Activated naive CD8-positive, alpha-beta T cell treated with anti-CD3 and anti-CD28 coated beads, Interleukin-2, amount 50 U/mL, for 16 hours (primary cell): ENCODE results near the gene LAG3.

ENCODE experiments used
- DNase-seq: peaks from one replicate; pipeline ENCODE4 v3.0.0-alpha.2; 2020; ENCODE audit warnings: low read depth, low spot score

The LAG3 gene

DNA sequence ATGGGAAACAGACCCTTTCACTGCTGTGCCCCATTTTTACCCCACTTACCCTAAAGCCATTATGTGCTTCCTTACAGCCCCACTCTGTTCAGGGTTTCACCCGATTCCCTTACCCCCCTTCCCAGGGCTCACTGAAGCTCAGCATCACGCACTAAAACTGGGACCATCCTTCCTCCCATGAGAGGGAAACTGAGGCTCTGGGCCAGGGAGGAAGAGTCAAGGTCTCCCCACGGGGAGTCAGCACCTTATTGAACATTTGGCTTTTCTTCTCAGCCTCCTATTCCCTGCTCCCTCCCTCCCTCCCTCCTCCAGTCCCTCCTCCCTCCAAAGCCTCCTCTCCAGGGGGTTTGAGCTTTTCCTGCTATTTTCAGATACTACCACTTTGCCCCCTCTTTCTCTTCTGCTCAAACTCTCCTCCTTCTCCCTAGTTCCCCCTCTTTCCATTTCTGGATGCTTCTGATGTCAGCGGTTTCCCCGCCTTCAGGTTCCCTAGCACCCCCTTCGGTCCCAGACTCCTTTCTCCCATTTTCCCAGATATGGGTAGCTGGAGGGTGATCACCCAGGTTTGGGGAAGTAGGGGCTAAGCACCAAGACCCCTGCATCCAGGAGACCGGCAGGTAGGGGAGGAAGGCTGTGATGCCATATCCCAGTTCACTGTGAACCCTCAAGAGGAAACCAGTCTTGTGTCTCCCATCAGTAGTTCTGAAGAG is 50.3 kb downstream of the LAG3 start:
- no peak for DNase-seq

DNA sequence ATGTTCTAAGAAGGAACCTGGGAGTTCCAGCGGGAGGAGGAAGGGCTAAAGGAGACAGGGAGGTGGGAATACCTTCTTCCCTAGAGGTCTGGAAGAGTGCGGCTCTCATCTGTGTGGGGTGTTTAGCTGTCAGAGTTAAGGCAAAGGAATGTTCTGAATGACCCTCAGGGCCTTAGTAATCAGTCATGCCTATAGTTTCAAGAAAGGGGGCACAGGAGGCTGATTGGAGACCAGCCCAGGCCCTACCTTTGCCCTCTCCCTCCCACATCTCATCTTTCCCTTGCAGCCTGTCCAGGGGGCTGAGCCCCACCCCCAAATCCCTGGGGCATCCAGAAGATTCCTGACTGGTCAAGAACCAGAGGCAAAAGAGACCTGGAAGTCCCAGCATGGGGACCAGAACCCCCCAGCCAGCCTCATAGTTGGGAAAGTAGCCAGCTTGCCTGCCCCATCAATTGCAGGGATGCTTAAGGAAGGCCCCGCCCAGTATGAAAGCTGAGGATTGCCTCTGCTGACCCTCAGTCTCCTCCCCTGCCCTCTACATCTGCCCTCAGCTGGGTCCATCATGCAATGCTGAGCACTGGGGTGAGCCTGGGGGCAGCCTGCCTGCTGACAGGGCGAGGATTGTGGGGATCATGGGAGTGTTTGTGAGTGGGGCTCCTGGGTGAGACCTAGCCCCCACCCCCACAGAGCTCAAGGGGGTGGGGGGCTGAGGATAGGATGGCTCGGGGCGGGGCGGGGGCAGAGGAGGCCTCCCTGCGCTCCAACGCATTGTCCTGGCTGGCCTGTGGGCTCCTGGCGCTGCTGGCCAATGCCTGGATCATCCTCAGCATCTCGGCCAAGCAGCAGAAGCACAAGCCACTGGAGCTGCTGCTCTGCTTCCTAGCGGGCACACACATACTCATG is 51.1 kb downstream of the LAG3 start:
- DNase-seq = no peak

DNA sequence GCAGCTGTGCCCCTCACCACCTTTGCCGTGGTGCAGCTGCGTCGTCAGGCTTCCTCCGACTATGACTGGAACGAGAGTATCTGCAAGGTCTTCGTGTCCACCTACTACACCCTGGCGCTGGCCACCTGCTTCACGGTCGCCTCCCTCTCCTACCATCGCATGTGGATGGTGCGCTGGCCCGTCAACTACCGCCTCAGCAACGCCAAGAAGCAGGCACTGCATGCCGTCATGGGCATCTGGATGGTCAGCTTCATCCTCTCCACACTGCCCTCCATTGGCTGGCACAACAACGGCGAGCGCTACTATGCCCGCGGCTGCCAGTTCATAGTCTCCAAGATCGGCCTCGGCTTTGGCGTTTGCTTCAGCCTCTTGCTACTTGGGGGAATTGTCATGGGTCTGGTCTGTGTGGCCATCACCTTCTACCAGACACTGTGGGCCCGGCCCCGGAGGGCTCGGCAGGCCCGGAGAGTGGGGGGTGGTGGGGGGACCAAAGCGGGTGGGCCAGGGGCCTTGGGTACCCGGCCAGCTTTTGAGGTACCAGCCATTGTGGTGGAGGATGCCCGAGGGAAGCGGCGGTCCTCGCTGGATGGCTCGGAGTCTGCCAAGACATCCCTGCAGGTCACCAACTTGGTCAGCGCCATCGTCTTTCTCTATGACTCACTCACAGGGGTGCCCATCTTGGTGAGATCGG is 51.9 kb downstream of the LAG3 start:
- DNase-seq = no peak

DNA sequence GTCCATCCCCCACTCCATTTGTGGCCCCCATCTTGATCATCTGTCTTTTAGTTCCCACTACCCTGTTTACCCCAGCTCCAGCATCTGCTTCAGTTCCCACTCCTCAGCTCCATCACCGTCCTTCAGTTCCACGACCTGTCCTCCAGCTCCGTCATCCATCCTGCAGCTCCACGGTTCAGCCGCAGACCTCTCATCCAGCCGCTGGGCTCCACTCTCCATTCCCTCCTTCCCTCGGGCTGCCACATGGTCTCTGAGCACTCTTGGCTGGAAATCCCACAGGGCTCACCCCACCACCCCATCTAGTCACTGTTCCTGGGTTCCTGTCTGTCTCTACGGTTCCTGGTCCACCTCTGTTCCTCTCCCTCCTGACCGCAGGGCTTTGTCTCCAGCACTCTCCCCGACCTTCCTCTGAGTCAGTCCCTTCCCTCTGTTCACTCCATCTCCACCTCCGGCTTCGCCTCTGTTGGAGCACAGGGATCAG is 52.6 kb downstream of the LAG3 start:
- DNase-seq = no peak

DNA sequence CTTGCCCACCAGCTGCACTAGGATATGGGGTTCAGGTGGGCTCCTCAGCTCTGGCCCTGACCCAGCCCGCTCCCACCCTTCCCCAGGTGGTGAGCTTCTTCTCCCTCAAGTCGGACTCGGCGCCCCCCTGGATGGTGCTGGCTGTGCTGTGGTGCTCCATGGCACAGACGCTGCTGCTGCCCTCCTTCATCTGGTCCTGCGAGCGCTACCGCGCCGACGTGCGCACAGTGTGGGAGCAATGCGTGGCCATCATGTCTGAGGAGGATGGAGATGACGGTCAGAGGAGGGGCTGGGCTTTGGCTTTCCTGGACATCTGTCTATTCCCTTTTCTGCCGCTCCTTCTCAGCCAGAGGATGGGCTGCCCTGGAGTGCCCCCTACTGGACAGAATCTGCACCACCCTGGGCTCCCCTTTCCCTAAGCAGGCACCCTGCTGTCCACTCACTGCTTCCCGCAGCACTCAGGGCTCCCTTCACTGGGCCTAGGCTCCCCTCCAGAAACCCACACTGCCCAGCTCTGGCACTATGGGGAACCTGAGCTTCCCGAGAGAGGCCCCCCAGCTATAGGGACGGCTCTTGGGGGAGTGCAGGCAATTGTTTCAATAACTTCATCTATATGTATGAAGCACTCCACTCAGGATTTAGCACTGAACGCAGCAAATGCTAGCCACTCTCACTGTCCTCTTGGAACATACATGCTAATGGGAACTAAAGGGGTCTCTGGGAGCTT is 53.2 kb downstream of the LAG3 start:
- DNase-seq = peak; percentile 59

- DNase-seq = no peak
These were observed 53.9 kb downstream of the LAG3 start for GRCh38 chr12:6826125-6826733.

- no peak for DNase-seq
These were observed 54.6 kb downstream of the LAG3 start for GRCh38 chr12:6826734-6827436.

GRCh38 chr12:6827437-6827911 is 55.2 kb downstream of the LAG3 start:
- DNase-seq = no peak
